DMS114 treated with DMSO at 0.1 percent for 48 hours (cell line): Measurements from ENCODE around the gene CNR2.
A peak's percentile ranks its signal among the peaks of the same experiment; 100 is the strongest.
"Not testable (repeated sequence)": the region's sequence is repeated elsewhere in the genome, so short reads cannot be mapped to it uniquely, and the experiment has no call there.

Experiments used
- DNase-seq: peaks from one replicate; lab custom pipeline; 2025; ENCODE audit not compliant: unreplicated experiment; lab: John Stamatoyannopoulos, UW

CNR2 gene

DNA sequence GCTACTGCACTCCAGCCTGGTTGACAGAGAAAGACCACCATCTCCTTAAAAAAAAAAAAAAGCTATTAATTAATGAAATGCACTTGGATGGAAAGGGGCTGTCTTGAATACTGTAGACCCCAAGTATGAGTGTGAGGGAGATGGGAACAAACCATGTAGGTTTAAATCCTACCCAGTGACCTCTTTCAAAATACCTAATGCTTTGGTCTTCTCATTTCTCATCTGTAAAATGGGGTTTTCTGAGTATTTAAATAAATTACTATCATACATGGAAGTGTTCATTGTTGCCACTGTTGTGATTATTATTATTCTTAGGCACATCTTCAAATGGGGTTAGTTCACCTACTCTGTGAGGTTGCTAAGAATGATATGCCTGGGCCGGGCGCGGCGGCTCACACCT, 27.9 kb downstream of the CNR2 start:
- no peak for DNase-seq

DNA sequence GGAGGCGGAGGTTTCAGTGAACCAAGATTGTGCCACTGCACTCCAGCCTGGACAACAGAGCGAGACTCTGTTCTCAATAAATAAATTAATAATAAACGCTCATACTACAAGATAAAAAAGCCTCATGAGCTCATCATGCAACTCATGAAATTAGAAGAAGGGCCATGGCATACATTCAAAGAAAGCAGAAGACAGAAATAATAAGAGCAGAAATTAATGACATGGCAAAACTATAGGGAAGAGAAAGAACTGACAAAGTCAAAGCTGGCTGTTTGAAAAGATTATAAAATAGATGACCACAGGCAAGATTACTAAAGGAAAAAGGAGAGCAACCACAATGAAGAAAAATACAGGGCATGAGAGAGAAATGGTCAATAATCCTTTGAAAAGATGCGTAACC, 30.4 kb downstream of the CNR2 start:
- no peak for DNase-seq

DNA sequence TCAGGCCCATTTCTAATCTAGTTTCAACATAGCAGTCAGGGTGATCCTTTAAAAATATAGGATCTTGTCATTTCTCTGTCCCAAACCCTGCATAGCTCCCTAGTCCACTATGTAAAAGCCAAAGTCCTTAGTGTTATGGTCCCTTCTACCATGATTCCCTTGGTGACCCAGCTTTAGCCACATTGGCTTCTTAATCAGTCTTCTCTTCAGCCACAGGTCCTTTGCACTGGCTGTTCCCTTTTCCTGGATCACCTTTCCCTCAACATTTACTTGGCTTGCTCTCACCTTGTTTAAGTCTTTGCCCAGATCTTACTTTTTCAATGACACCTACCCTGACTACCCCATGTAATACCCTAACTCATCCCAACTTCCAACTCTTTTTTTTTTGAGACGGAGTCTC, 33.4 kb downstream of the CNR2 start:
- DNase-seq: no peak

DNA sequence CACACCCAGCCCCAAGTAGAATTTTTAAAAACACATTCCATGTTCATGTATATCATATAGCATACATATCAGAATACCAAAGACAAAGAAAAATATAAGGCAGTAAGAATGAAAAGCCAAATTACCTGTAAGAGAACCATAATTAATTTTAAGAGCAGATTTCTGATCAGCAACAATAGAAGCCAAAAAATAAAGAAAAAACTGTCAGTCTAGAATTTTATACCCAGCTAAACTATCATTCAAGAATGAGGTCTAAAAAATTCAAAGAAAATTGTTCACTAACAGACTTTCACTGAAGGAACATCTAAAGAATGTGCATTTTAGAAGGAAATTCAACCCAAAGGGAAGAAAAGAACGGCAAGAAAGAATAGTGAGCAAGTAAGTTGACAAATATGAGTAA, 34.5 kb downstream of the CNR2 start:
- DNase-seq: no peak

DNA sequence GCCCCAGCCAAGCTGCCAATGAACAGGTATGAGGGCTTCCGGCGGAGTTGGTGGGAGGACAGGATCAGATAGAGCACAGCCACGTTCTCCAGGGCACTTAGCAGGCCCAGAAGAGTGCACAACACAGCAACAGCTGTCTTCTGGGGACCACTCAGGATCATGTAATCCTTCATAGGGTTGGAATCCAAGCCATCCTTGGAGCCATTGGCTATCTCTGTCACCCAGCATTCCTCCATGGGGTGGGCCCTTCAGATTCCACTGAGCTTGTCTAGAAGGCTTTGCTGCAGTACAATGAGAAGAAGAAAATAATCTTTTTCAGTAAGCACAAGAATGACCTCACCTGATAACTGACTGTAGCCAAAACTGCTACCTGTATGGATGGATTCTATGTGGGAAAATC, 37.8 kb downstream of the CNR2 start:
- DNase-seq: no peak

DNA sequence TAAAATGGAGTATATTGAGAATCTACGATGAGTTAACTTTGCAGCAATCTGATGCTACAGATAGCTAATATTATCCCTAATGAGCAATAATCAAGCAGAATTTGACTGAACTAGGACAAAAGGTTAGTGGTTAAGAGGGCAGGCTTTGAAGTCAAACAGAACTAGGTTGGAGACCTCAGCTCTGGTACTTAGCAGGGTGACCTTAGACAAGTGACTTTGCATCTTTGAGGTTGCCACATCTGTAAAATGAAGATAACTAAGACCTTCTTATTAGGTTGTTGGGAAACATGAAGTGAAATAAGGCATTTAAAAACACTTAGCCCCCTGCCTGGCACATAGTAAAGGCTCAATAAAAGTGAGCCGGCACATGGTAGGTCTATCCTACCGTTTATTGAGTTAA, 40.7 kb downstream of the CNR2 start:
- DNase-seq: no peak

DNA sequence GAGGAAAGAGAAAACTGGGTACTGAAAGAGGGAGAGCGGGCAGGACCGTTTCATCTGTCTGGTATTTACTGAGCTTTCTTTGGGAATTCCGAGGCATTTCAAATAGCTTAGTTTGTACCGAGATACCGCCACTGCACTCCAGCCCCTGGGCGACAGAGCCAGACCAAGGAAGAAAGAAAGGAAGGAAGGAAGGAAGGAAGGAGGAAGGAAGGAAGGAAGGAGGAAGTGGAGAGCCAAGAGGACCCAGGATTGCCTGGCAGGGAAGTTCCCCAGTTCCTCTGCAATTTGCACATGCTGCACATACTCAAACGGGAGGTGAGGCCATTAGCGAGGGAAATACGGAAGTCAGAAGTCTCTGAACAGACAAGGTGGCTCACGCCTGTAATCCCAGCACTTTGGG, 44.1 kb downstream of the CNR2 start:
- DNase-seq: no peak

DNA sequence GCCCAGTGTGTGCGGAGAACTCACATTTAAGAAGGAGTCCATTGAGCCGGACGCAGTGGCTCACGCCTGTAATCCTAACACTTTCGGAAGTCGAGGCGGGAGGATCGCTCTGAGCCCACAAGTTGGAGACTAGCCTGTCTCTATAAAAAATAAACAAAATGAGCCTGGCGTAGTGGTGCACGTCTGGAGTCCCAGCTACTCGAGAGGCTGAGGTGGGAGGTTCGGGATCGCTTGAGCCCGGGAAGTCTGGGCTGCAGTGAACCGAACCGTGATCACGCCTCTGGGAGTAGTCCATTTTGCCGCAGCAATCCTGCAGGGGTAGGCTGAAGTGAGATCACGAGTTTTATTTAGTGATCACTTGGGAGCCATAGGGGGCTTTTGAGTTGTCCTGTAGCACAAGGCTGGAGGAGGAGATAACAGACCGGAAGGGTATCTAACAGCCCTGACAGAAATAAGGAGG, 44.6 kb downstream of the CNR2 start:
- peak; percentile 77 for DNase-seq

DNA sequence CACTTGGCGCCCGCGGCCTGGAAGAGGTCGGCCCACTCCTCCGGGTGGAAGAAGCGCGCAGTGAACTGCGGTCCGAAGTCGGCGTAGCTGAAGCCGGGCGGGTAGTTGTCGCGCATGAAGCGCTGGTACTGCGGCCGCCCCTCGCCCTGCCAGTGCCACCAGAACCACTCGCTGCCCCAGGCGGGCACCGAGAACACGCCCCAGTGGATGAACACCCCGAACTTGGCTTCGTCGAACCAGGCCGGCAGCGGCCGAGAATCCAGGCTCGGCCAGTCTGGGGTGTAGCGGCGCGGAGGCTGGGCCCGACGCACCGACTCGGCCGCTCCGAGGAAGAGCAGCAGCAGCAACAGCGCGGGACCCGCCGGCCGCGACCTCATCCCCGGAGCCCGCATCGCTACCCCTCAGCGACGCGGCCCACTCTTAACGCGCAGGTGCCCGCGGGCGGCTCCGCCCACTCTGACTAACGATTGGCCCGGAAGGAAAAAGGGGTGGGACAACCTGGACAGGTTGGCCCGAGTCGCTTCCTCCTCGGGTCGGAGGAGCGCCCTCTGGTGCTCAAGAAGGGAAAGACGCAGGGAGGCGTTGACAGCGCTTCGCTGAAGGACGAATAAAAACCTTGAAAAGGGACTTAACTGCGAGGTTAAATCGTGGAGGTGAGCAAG, 45.1 kb downstream of the CNR2 start, which contains the start of gene FUCA1:
TSS of gene FUCA1 (minus strand) at position 396 of the 662 bp plus-strand sequence. CDS start at position 392, 4 bp downstream.
- peak; percentile 88 for DNase-seq

DNA sequence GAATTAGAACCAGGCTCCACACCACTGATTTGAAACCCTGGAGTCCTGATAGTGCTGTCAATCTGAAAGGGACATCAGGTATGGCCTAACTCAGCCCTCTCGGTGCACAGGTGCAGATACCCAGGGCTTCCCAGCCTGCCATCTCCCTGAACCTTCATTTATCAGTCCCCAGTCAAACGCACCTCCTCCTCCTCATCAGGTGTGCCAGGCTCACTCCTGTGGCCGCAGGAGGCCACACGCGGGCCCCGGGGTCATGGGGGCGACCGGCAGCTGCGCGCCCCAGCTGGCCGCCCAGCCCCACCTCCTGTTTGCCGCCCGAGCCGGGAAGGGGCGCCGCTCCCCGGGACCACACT, 45.6 kb downstream of the CNR2 start:
- no peak for DNase-seq

DNA sequence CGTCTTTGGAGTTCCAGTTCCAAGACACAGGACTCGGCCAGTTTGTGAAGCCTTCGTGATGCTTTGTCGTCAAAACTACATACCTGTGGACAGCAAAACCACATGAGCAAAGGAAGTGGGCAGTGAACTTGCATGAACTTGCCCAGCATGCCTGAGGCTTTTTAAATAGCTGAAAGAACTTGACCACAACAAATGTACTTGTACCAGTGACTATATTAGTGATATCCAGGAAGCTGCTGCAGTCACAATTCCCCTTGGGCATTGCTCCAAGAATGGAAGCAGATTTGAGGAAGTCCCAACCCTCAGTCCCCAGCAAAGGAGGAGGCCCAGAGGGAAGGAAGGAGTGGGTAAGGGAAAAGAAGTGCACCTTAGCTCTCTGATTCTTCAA, 47.6 kb downstream of the CNR2 start:
- DNase-seq: no peak

DNA sequence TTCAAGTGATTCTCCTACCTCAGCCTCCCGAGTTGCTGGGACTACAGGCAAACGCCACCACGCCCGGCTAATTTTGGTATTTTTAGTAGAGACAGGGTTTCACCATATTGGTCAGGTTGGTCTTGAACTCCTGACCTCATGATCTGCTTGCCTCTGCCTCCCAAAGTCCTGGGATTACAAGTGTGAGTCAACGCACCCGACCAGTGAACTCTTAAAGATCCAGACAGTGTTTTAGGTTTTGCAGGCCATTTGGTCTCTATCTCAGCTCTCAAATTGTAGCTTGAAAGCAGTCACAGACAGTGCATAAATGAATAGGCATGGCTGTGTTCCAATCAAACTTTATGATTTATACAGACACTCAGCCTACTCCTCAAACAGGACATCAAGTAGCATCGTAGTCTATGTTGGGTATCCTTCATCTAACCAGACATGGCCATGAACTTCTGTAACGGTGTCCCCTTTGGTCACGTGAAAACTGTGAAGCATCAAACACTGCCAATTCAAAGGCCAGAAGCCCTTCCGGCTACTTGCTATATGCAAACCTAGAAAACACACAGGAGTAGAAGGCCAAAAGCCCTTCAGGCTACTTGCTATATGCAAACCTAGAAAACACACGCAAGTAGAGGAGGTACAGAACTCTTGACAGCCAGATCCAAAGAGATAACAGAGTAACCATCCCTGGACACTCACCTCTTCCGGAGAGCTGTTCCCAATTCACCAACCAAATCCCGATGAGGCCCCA, 48.2 kb downstream of the CNR2 start:
- DNase-seq: no peak

DNA sequence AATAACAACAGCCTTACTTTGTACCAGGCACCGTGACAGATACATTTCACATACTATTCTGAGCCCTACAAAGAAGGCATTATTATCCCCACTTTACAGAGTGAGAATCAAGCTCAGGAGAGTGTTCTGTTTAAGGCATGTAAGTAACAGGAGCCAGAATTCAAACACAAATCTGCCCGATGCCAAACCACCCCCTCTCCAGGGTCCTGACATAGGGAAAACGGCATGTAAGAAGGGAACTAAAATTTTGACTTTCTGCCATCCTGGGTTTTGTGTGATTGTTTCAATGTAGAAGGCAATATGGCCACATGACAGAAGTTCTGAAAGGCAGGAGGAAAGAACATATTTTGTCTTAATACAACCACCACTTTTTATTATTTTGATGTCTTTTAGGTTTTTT, 50.5 kb downstream of the CNR2 start:
- DNase-seq: no peak

DNA sequence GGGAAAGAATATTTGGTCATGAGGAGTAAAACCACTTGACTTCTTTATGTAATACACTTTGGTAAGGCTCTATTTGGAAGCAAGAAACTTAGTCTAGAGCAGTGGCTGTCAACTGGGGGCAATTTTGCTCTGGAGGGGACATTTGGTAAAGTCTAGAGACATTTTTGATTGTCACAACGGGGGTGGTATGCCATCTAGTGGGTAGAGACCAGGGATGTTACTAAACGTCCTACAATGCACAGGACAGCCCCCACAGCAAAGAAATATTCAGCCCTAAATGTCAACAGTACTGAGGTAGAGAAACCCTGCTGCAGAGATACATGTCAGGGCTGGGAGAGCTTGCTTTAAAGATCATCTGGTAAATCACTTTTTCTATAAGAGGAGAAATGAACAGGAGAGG, 58.6 kb downstream of the CNR2 start:
- DNase-seq: no peak

DNA sequence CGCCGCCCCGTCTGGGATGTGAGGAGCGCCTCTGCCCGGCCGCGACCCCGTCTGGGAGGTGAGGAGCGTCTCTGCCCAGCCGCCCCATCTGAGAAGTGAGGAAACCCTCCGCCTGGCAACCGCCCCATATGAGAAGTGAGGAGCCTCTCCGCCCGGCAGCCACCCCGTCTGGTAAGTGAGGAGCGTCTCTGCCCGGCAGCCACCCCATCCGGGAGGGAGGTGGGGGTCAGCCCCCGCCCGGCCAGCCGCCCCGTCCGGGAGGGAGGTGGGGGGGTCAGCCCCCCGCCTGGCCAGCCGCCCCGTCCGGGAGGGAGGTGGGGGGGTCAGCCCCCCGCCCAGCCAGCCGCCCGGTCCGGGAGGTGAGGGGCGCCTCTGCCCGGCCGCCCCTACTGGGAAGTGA, 60.0 kb downstream of the CNR2 start:
- not testable (repeated sequence) for DNase-seq

DNA sequence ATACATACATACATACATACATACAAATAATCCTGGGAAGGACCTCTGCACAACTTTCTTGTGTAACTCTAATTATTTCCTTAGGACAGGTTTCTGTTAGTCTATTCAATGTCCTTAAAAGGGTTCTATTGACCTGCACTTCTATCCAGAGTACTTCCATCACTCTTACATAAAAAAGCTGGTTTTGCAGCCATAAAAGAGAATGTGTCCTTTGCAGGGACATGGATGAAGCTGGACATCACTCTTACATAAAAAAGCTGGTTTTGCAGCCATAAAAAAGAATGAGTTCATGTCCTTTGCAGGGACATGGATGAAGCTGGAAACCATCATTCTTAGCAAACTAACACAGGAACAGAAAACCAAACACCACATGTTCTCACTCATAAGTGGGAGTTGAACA, 61.8 kb downstream of the CNR2 start:
- not testable (repeated sequence) for DNase-seq

DNA sequence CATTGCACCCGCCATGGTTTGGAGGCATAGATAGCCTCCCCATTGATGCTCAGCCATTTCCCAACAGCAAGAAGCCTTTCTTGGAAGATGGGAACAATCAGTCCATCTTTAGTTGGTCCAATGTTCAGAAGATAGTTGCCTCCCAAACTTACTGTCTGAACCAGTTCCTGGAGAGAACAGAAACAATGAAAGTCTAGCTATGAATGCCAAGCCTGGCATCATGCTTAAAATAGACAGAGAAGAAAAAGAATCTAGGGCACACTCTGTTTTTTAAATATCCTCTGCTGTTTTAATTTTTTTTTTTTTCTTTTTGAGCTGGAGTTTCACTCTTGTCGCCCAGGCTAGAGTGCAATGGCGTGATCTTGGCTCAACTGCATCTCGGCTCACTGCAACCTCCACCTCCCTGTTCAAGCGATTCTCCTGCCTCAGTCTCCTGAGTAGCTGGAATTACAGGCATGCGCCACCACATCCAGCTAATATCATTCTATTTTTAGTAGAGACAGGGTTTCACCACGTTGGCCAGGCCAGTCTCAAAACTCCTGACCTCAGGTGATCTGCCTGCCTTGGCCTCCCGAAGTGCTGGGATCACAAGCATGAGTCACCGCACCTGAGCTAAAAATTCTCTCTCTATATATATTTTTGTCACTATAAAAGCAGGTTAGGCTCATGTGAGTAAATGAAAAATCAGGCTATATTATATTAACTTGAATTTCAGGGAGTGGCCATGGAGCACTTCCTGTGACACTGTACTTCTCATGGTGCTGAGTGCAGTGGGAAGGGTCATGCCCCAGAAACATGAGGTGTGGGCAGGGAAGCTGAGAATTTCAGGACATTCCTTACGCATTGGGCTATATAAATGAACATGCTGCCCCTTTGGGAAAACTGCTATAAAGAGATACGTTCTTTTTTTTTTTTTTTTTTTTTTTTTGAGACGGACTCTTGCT, 64.2 kb downstream of the CNR2 start:
- no peak for DNase-seq

DNA sequence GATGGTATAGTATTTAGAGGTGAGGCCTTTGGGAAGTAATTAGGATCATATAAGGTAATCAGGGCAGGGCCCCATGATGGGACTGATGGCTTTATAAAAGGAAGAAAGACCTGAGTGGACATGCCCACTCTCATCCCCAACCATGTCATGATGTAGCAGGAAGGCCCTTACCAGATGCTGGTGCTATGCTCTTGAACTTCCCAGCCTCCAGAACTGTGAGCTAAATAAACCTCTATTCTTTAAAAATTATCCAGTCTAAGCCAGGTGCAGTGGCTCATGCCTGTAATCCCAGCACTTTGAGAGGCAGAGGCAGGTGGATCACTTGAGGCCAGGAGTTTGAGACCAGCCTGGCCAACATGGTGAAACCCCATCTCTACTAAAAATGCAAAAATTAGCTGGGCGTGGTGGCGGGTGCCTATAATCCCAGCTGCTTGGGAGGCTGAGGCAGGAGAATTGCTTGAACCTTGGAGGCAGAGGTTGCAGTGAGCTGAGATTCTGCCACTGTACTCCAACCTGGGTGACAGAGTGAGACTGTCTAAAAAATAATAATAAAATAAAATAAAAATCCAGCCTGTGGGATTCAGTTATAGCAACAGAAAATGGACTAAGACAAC, 65.6 kb downstream of the CNR2 start:
- DNase-seq: not testable (repeated sequence)

DNA sequence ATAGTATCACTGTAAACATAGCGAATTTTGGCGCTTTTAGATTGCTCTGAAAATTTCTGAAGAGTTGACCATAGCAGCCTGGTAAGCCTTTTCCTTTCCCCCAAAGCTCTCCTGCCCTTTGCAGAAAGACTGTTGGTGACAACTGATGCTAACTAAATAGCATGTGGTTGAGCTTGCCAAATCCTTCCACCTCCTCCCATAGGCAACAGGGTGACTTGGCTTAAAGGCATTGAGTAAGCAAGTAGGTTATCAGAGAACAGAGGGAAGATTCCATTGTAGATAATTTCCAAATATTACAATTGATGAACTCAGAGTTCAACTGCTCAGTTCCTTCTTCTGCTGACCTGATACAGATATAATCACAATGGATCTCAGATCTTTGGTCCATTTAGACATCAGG, 68.0 kb downstream of the CNR2 start:
- no peak for DNase-seq

DNA sequence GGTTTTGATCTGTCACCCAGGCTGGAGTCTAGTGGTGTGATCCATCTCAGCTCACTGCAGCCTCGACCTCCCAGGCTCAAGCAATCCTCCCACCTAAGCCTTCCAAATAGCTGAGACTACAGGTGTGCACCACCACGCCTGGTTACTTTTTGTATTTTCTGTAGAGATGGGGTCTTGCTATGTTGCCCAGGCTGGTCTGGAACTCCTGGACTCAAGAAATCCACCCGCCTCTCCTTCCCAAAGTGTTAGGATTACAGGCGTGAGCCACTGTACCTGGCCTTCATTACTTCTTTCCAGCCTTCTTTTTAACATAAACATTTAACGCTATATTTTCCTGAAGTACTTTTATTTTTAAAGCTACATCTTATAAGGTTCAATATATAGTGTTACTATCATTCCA, 69.5 kb downstream of the CNR2 start:
- DNase-seq: no peak

DNA sequence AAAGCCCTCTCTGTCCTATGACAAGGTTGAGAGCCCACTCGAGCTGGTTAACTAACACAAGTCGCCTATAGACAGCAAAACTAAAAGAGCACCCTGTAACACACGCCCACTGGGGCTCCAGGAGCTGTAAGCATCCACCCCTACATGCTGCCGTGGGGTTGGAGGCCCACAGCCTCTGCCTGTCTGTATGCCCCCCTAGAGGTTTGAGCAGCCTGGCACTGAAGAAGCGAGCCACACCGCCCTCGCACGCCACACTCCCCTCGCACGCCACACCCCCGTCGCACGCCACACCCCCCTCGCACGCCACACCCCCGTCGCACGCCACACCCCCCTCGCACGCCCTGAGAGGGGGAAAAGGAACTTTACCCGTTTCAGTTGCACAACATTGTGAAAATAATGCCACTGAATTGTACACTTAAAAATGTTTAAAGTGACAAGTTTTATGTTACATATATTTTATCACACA, 74.7 kb downstream of the CNR2 start:
- peak; percentile 47 for DNase-seq
